Muscle layer of duodenum (tissue), 2 donors: Measurements from ENCODE around the gene PATJ.

Experiments used
- H3K27ac ChIP-seq: one replicate; pipeline ENCODE4 v1.7.0; 2013; ENCODE audit warnings: mild to moderate bottlenecking, low read length
- H3K27me3 ChIP-seq: one replicate; pipeline ENCODE4 v1.7.0; 2013; ENCODE audit warnings: low read depth, mild to moderate bottlenecking, control low read depth, low read length
- H3K36me3 ChIP-seq, 2 donors: one replicate each; pipeline ENCODE4 v1.7.0; 2013; ENCODE audit warnings: low read length in 2 of 2, control low read depth in 1 of 2, mild to moderate bottlenecking in 1 of 2; ENCODE audit not compliant: insufficient read depth in 2 of 2, control insufficient read depth in 1 of 2
- H3K4me1 ChIP-seq, 2 donors: one replicate each; pipeline ENCODE4 v1.7.0; 2013; ENCODE audit warnings: low read length in 2 of 2, mild to moderate bottlenecking in 2 of 2, control low read depth in 1 of 2, moderate library complexity in 1 of 2; ENCODE audit not compliant: insufficient read depth in 2 of 2, control insufficient read depth in 1 of 2
- H3K4me3 ChIP-seq, 2 donors: one replicate each; pipeline ENCODE4 v1.7.0; 2013; ENCODE audit warnings: low read length in 2 of 2, low read depth in 1 of 2, mild to moderate bottlenecking in 1 of 2
- H3K9me3 ChIP-seq, 2 donors: one replicate each; pipeline ENCODE4 v1.7.0; 2013; ENCODE audit warnings: low read length in 2 of 2, control low read depth in 1 of 2, mild to moderate bottlenecking in 1 of 2; ENCODE audit not compliant: control insufficient read depth in 1 of 2
- donor health status: healthy.

Gene PATJ

DNA sequence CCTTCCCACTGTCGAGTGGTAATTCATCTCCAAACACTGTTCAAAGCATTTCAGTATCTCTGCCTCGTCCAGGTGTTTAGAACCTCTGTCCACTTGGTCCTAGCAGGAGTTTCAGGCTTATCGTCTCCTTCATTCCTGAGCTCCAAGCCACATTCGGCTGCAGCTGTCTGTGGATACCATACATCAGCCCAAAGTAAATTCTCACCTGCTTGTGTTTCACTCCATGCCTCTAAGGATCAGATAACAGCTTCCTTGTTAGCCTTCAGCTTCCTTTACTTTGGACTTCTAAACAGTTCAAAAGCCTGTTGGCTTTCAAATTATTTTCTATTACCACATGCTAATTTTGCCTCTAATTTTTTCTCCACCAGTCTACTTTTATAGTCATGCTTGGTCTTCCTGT lies 233.4 kb downstream of the PATJ start:
- H3K27me3 ChIP-seq = no peaks in the 10 kb centered on the region
- H3K4me1 ChIP-seq = no peaks in the 10 kb centered on the region
- H3K4me3 ChIP-seq = no peak overlapping the region
- no peaks in the 10 kb centered on the region for H3K9me3 ChIP-seq
- no peak overlapping the region for H3K27ac ChIP-seq
- no peaks in the 10 kb centered on the region for H3K36me3 ChIP-seq

DNA sequence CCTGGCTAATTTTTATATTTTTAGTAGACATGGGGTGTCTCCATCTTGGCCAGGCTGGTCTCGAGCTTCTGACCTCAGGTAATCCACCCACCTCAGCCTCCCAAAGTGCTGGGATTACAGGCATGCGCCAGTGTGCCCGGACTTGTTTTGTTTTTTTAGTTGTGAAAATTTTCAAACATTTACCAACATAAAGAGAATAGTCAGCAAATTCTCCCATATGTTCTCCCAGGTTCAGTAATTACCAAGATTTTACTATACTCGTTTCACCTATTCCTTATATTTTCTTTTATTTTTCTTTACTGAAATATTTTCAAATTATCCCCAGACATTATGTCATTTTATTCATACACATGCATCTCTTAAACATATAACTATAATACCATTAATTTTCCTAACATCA lies 234.3 kb downstream of the PATJ start:
- Histone ChIP-seq H3K36me3 (no peaks in the 10 kb centered on the region), H3K27ac (no peak overlapping the region), H3K9me3 (no peaks in the 10 kb centered on the region), H3K4me1 (no peaks in the 10 kb centered on the region), H3K27me3 (no peaks in the 10 kb centered on the region), H3K4me3 (no peak overlapping the region)

DNA sequence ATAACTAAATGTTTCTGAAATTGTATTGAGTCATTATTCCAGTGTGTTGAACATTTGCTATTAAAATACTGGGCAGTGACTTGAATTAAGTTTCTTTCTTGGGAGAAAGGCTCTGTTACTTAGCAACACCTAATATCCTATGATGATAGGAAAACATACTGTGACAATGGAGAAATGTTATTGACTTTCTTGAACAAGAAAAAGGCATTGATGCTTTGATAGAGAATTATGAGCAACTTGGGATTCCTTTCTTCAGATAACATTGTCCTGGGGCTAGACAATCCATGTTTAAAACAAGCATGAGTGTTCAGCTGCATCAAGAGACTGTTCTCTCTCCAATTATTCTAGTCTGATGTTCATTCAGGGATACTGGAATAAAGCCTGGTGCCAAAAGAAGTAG lies 236.5 kb downstream of the PATJ start:
- Histone ChIP-seq H3K27me3 (no peaks in the 10 kb centered on the region), H3K36me3 (no peaks in the 10 kb centered on the region), H3K27ac (no peak overlapping the region), H3K9me3 (no peaks in the 10 kb centered on the region), H3K4me3 (no peak overlapping the region), H3K4me1 (no peaks in the 10 kb centered on the region)

DNA sequence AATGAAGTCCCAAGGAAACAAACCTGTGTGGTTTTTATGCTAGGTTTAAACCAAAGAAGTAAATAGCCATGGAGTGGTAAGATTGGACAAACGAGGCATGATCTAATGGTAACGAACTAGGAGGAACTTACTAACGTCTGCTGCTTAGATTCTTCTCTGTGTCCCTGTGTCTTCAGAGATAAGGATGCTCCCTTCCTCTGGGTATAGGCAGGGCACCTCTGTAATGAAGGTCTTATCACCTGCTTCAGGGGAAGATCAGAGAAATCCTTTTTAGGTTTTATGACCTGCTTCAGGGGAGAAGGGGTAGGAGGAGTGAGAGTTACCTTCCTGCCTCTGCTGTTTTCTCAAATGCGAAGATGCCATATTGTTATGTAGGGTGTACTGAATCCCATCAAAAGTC lies 237.4 kb downstream of the PATJ start:
- Histone ChIP-seq H3K27ac (no peak overlapping the region), H3K36me3 (no peaks in the 10 kb centered on the region), H3K27me3 (no peaks in the 10 kb centered on the region), H3K9me3 (no peaks in the 10 kb centered on the region), H3K4me1 (no peaks in the 10 kb centered on the region), H3K4me3 (no peak overlapping the region)

DNA sequence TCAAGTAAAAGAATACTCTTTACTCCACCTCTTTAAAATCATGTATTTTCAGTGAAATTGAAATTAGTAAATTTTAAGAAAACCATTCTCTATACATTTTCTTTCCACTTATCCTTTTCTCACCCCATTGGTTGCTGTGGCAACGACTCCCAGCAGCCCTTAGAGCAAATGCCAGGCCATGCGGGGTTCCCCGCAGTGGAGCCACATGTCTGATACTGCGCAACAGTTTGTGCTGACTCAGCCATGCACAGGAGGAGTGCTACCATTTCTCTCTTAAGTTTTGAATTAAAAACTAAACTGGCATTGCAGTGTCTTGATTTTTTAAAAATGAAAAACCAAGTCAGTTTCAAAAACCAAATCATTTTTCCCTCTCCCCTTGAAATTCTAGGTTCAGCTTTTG lies 238.3 kb downstream of the PATJ start:
- Histone ChIP-seq H3K36me3 (no peaks in the 10 kb centered on the region), H3K27me3 (no peaks in the 10 kb centered on the region), H3K4me1 (no peaks in the 10 kb centered on the region), H3K27ac (no peak overlapping the region), H3K4me3 (no peak overlapping the region), H3K9me3 (no peaks in the 10 kb centered on the region)

DNA sequence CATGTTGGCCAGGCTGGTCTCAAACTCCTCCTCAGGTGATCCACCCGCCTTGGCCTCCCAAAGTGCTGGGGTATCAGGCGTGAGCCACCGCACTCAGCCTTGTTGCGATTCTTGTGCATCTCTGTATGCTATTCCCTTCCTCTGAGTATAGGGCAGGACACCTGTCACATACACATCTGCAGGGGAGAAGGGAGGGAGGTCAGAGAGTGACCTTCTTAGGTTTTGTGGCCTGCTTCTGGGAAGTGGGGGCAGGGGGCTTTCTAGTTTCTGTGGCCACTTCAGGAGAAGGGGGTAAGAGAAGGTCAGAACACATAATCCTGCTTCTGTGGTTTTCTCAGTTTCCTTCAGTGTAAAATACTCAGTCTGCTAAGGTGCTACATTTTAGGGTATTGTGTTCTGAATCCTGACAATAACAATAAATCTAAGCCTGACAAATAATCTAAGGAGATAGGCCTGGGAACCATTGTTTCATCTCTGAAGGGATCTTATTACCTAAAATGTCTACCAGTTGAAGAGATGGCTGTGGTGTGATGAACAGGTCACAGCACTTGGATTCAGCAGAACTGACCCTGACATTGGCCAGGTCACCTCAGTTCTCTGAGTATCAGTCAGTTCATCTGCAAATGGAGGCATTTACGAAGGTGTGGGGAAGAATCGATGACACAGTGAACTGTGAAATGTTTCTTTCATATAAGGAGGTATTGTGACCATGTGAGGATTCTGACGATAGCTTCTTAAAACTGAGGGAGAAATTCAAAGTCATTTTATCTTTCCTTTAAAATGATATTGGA lies 239.8 kb downstream of the PATJ start:
- Histone ChIP-seq H3K27me3 (no peaks in the 10 kb centered on the region), H3K4me1 (no peaks in the 10 kb centered on the region), H3K4me3 (no peak overlapping the region), H3K27ac (no peak overlapping the region), H3K36me3 (no peaks in the 10 kb centered on the region), H3K9me3 (no peaks in the 10 kb centered on the region)

DNA sequence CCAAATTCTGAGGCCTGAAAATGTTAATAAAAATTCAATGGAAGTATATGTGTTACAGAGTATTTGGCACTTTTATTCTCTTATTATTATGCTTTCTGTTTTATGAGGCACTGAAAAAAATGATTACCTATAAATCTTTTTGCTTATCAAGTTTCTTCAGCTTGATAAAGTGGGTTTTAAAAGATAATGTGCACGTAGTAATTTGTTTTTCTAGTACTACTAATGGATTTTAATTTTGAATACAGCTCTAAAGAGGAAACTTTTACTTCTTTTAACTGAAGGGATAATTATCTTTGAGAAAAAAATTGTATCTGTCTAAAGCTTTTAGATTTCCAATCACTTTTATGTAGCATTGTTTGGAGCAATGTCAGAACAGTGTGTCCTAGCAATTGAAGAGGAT lies 241.0 kb downstream of the PATJ start:
- Histone ChIP-seq H3K9me3 (no peaks in the 10 kb centered on the region), H3K4me1 (no peaks in the 10 kb centered on the region), H3K4me3 (no peak overlapping the region), H3K27me3 (no peaks in the 10 kb centered on the region), H3K27ac (no peak overlapping the region), H3K36me3 (no peaks in the 10 kb centered on the region)

DNA sequence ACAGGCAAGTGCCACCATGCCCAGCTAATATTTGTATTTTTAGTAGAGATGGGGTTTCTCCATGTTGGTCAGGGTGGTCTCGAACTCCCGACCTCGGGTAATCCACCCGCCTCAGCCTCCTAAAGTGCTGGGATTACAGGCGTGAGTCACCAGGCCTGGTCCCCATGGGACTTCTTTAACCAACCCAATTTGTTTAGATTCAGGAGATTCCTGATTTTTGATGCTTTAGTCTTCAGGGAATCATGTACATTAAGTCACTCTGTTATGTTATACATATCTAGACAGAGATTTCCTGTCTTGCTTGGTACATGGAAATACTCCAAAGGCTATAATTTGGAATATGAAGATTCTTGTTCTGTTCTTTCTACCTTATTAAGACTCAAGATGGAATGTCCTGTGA lies 250.0 kb downstream of the PATJ start:
- Histone ChIP-seq H3K36me3 (peaks cover 6 to 7% of the 10 kb centered on the region in 2 donors), H3K27ac (no peak overlapping the region), H3K9me3 (no peaks in the 10 kb centered on the region), H3K27me3 (no peaks in the 10 kb centered on the region), H3K4me1 (no peaks in the 10 kb centered on the region), H3K4me3 (no peak overlapping the region)

DNA sequence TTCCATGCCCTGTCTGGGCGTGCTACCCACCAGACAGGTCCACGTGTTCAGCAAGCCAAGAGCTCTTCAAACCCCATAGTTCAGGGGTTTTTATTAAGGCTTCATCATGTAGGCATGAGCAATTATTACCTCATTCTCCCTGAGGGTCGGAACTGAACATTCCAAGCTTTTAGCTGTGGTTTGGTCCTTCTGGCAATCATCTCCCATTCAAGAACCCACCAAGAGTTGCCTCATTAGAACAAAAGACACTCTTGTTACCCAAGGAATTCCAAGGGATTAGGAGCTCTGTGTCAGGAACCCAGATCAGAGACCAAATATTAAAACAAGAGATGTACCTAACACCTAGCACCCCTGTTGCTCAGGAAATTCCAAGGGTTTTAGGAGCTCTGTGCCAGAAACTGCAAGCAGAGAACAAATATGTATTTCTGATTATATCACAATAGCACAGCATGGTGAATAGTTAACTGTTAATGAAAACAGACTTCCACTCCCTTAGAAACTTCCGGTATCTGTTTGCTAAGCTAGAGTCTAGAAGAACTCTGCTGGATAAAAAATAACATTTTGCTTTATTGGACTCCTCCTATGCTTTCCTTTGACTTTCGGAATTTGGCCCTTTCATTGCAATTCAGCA lies 251.2 kb downstream of the PATJ start:
- no peak overlapping the region for H3K4me3 ChIP-seq
- H3K4me1 ChIP-seq = no peaks in the 10 kb centered on the region
- no peak overlapping the region for H3K27ac ChIP-seq
- peaks cover 6 to 7% of the 10 kb centered on the region in 2 donors for H3K36me3 ChIP-seq
- no peaks in the 10 kb centered on the region for H3K9me3 ChIP-seq
- no peaks in the 10 kb centered on the region for H3K27me3 ChIP-seq

DNA sequence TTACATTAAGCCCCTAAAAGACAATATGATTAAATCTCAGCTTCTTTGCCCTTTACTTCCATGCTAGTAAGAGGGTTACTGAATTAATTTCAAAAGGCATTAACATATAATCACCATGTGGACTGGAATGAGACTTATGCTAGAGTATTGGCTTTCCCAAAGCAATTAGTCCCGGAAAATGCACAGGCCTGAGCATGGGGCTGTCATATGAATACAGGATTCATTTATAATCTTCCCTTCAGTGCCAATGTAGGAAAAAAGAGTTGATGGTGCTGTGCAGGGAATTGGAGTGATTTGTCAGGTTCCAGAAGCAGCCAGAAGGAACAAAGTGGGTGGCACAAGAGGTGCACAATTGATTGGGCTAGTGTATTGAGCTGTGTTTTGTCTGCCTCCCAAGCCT lies 253.4 kb downstream of the PATJ start:
- Histone ChIP-seq H3K9me3 (no peaks in the 10 kb centered on the region), H3K27ac (no peak overlapping the region), H3K36me3 (peaks cover 6 to 7% of the 10 kb centered on the region in 2 donors), H3K4me1 (no peaks in the 10 kb centered on the region), H3K27me3 (no peaks in the 10 kb centered on the region), H3K4me3 (no peak overlapping the region)

DNA sequence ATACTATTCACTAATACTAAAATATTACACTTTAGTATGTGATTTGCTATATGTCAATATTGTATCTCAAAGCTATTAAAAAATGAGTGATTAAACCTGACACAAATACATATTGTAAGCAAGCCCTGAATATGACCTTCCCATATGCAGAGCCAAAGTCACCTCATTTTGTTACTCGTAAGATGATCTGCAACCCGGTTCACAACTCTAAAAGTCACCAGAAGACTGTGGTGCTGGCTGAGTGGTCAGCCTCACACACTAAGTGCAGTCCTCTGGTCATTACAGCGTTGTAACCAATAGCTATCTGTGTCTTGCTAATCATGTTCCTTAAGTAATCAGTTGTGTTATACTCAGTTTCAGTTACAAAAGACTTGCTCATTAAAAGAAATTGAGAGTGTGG lies 254.8 kb downstream of the PATJ start:
- H3K27me3 ChIP-seq = no peaks in the 10 kb centered on the region
- H3K4me3 ChIP-seq = no peak overlapping the region
- no peaks in the 10 kb centered on the region for H3K4me1 ChIP-seq

DNA sequence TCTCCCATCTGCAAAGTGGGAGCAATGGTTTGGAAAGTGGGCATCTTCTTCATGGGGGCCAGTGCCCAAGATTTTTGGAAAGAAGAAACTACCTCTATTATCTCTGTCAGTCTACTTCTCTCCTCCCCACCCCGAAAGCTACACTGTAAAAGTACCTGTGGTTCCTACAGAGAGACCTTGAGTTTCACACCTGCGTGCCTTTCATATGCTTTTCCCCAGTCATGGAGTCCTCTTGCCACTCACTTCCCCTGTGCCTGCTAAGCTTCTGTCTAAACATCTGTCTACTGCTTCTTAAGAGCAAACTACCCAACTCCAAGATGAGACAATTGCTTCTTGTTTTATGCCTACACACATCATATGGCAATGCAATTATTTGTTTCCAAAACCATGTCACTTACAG lies 261.5 kb downstream of the PATJ start:
- Histone ChIP-seq H3K27ac (no peak overlapping the region), H3K36me3 (no peaks in the 10 kb centered on the region), H3K27me3 (no peaks in the 10 kb centered on the region), H3K9me3 (no peaks in the 10 kb centered on the region), H3K4me1 (no peaks in the 10 kb centered on the region), H3K4me3 (no peak overlapping the region)

More for the DNA sequence above, 254.8 kb downstream of the PATJ start:
- peaks cover 0 to 7% of the 10 kb centered on the region in 2 donors for H3K36me3 ChIP-seq
- no peak overlapping the region for H3K27ac ChIP-seq
- no peaks in the 10 kb centered on the region for H3K9me3 ChIP-seq
